A549 (cell line): ENCODE data around the gene TRAFD1. TPM values are rescaled to one million over a fixed set of nuclear protein-coding genes. Genes with fewer than 3 reads are reported as not detected.

Experiments
- ATAC-seq, 2 experiments: fragments of 200-7000 bp in 1 of 2; fragments of >200 bp in 1 of 2; cut with Nextera tagmentation in 1 of 2; cut with Tn5 transposase in 1 of 2; 3 replicates each; pipeline versions ENCODE4 v1.8.0 to v1.9.1; 2018 to 2020; ENCODE audit warnings: mild to moderate bottlenecking in 1 of 2, moderate library complexity in 1 of 2
- CTCF ChIA-PET: fragments of 300-600 bp; sonication (Branson Sonifier 250); formaldehyde crosslinking; extraction: SDS; loops from one replicate; lab custom pipeline; 2021; ENCODE audit warnings: antibody characterized with exemption, inconsistent platforms; lab: Yijun Ruan, JAX
- POLR2A ChIA-PET: fragments of 350-600 bp; formaldehyde crosslinking; extraction: SDS; loops from one replicate; lab custom pipeline; 2021; ENCODE audit warnings: antibody characterized with exemption, inconsistent platforms; lab: Yijun Ruan, JAX
- DNase-seq, 2 experiments: peaks; one replicate each; pipeline versions ENCODE4 v3.0.0 to v3.0.0-alpha.2; 2011 to 2016; ENCODE audit warnings: low read depth in 1 of 2, low spot score in 1 of 2
- FAIRE-seq: peaks from 2 replicates; lab custom pipeline; 2011; peaks lifted over from hg19 to GRCh38; lab: Jason Lieb, UNC
- H3K27ac ChIP-seq, 2 experiments: fragments of >200 bp; sonication (Bioruptor Twin); formaldehyde crosslinking; 3 replicates each; pipeline ENCODE4 v1.5.1; 2016 to 2017
- H3K4me1 ChIP-seq: fragments of >200 bp; sonication (Bioruptor Twin); formaldehyde crosslinking; 3 replicates; pipeline ENCODE4 v1.6.1; 2016
- H3K4me2 ChIP-seq: fragments of >200 bp; sonication (Bioruptor Twin); formaldehyde crosslinking; 3 replicates; pipeline ENCODE4 v1.6.1; 2016
- H3K4me3 ChIP-seq: fragments of >200 bp; sonication (Bioruptor Twin); formaldehyde crosslinking; 3 replicates; pipeline ENCODE4 v1.5.1; 2016
- H3K9me3 ChIP-seq: fragments of >200 bp; sonication (Bioruptor Twin); formaldehyde crosslinking; 3 replicates; pipeline ENCODE4 v1.6.1; 2016
- BHLHE40 ChIP-seq: IDR thresholded peaks from 2 replicates; pipeline ENCODE4 v1.6.1; 2012; ENCODE audit warnings: low read depth, low read length, inconsistent platforms
- CBX2 ChIP-seq: fragments of 200-600 bp; sonication (generic); IDR thresholded peaks from 2 replicates; pipeline ENCODE4 v1.6.1; 2016; ENCODE audit warnings: low read depth, mild to moderate bottlenecking, borderline replicate concordance
- CEBPB ChIP-seq, 2 experiments: fragments of >200 bp in 1 of 2; sonication (Bioruptor Twin) in 1 of 2; formaldehyde crosslinking in 1 of 2; IDR thresholded peaks; 2 replicates each; pipeline ENCODE4 v1.6.1; 2012 to 2016
- CHD4 ChIP-seq: fragments of 200-600 bp; sonication (generic); IDR thresholded peaks from 2 replicates; pipeline ENCODE4 v1.6.1; 2016; ENCODE audit warnings: antibody characterized with exemption, mild to moderate bottlenecking, borderline replicate concordance
- EHF ChIP-seq: fragments of 250-450 bp; sonication (Bioruptor Pico); IDR thresholded peaks from 2 replicates; pipeline ENCODE4 v1.5.0; 2020; ENCODE audit warnings: mild to moderate bottlenecking
- FOSB ChIP-seq: fragments of 250-450 bp; sonication (Bioruptor Pico); IDR thresholded peaks from 2 replicates; pipeline ENCODE4 v1.5.0; 2020; ENCODE audit warnings: mild to moderate bottlenecking, moderate library complexity
- GATA3 ChIP-seq: IDR thresholded peaks from 2 replicates; pipeline ENCODE4 v1.6.1; 2012; ENCODE audit warnings: borderline replicate concordance
- HOXA7 ChIP-seq: fragments of 250-450 bp; sonication (Bioruptor Pico); IDR thresholded peaks from 2 replicates; pipeline ENCODE4 v1.5.0; 2020; ENCODE audit warnings: mild to moderate bottlenecking, moderate library complexity
- HOXB13 ChIP-seq: fragments of 250-450 bp; sonication (Bioruptor Pico); IDR thresholded peaks from 2 replicates; pipeline ENCODE4 v1.5.0; 2020; ENCODE audit warnings: low read depth, mild to moderate bottlenecking, moderate library complexity
- HOXB5 ChIP-seq: fragments of 250-450 bp; sonication (Bioruptor Pico); IDR thresholded peaks from 2 replicates; pipeline ENCODE4 v1.5.0; 2020; ENCODE audit warnings: mild to moderate bottlenecking, moderate library complexity
- JUN ChIP-seq, 2 experiments: fragments of >200 bp; sonication (Bioruptor Twin); formaldehyde crosslinking; IDR thresholded peaks; 2 replicates in 1 of 2; 3 replicates in 1 of 2; pipeline ENCODE4 v1.6.1; 2016 to 2017
- KDM5A ChIP-seq: fragments of 200-600 bp; sonication (generic); IDR thresholded peaks from 2 replicates; pipeline ENCODE4 v1.6.1; 2016; ENCODE audit warnings: antibody characterized with exemption, mild to moderate bottlenecking
- MYC ChIP-seq: IDR thresholded peaks from 2 replicates; pipeline ENCODE4 v1.6.1; 2012; ENCODE audit warnings: mild to moderate bottlenecking, inconsistent platforms, low read length, improper control_type of control experiment, borderline replicate concordance
- NPAS2 ChIP-seq: fragments of 250-450 bp; sonication (Bioruptor Pico); IDR thresholded peaks from 2 replicates; pipeline ENCODE4 v1.8.0; 2022; ENCODE audit warnings: mild to moderate bottlenecking, moderate library complexity, borderline replicate concordance
- PHF8 ChIP-seq: fragments of 200-600 bp; sonication (generic); IDR thresholded peaks from 2 replicates; pipeline ENCODE4 v1.6.1; 2016; ENCODE audit warnings: low read depth, mild to moderate bottlenecking, antibody characterized with exemption, moderate library complexity, borderline replicate concordance
- POLR2A ChIP-seq: IDR thresholded peaks from 2 replicates; pipeline ENCODE4 v1.6.1; 2012; ENCODE audit warnings: mild to moderate bottlenecking, low read length
- RAD21 ChIP-seq, 2 experiments: fragments of >200 bp in 1 of 2; sonication (Bioruptor Twin) in 1 of 2; formaldehyde crosslinking in 1 of 2; IDR thresholded peaks in 1 of 2; conservative IDR thresholded peaks in 1 of 2; 2 replicates in 1 of 2; 3 replicates in 1 of 2; pipeline ENCODE4 v1.6.1; 2012 to 2018; ENCODE audit warnings: inconsistent platforms in 1 of 2
- RNF2 ChIP-seq: fragments of 200-600 bp; sonication (generic); IDR thresholded peaks from 2 replicates; pipeline ENCODE4 v1.6.1; 2016; ENCODE audit warnings: low read depth, mild to moderate bottlenecking, antibody characterized with exemption, moderate library complexity, borderline replicate concordance
- SREBF2 ChIP-seq: fragments of 450-650 bp; IDR thresholded peaks from 2 replicates; pipeline ENCODE4 v1.6.1; 2014; ENCODE audit warnings: mild to moderate bottlenecking, moderate library complexity
- ZC3H11A ChIP-seq: fragments of 450-650 bp; IDR thresholded peaks from 2 replicates; pipeline ENCODE4 v1.6.1; 2014; ENCODE audit warnings: antibody characterized with exemption, mild to moderate bottlenecking
- WGBS: methylation state at CpG from one replicate; pipeline ENCODE4 v1.1.6; 2017; ENCODE audit errors: missing lambda C conversion rate; 5-methylcytosine and 5-hydroxymethylcytosine counted together
- polyA plus RNA-seq, 4 experiments: library from polyadenylated mRNA; depleted of rRNA in 3 of 4; stranded (reverse); fragments of >200 nt; fragmentation: RNase III in 1 of 4; extraction: RNeasy Plus Mini Kit Qiagen cat#74134 plus additional on column Dnase treatment in 1 of 4; gene quantifications; 2 replicates in 3 of 4; 3 replicates in 1 of 4; pipeline ENCODE4 v1.2.3, GENCODE V29; 2011 to 2017
- TF ChIP-seq, protein P1 (sequence below): IDR thresholded peaks from 2 replicates; pipeline ENCODE4 v1.6.1; 2012
- TF ChIP-seq, protein P2 (sequence below): fragments of >200 bp; sonication (Bioruptor Twin); formaldehyde crosslinking; IDR thresholded peaks from 3 replicates; pipeline ENCODE4 v1.5.1; 2016
- TF ChIP-seq, protein P3 (sequence below): IDR thresholded peaks from 2 replicates; pipeline ENCODE4 v1.6.1; 2012; ENCODE audit warnings: low read depth, borderline replicate concordance
- TF ChIP-seq, protein P4 (sequence below): fragments of >200 bp; sonication (Bioruptor Twin); formaldehyde crosslinking; IDR thresholded peaks from 2 replicates; pipeline ENCODE4 v1.6.1; 2016
- TF ChIP-seq, protein P5 (sequence below): fragments of 250-450 bp; sonication (Bioruptor Pico); IDR thresholded peaks from 2 replicates; pipeline ENCODE4 v1.5.0; 2020; ENCODE audit warnings: low read depth, mild to moderate bottlenecking, moderate library complexity
- TF ChIP-seq, protein P6 (sequence below): fragments of 150-350 bp; IDR thresholded peaks from 2 replicates; pipeline ENCODE4 v1.6.1; 2014; ENCODE audit warnings: low read depth, mild to moderate bottlenecking, low read length

Gene TRAFD1
- polyA plus RNA-seq, 2 of the 4 experiments (the other 2 are of a cell fraction): 23.3 to 41.1 TPM

DNA sequence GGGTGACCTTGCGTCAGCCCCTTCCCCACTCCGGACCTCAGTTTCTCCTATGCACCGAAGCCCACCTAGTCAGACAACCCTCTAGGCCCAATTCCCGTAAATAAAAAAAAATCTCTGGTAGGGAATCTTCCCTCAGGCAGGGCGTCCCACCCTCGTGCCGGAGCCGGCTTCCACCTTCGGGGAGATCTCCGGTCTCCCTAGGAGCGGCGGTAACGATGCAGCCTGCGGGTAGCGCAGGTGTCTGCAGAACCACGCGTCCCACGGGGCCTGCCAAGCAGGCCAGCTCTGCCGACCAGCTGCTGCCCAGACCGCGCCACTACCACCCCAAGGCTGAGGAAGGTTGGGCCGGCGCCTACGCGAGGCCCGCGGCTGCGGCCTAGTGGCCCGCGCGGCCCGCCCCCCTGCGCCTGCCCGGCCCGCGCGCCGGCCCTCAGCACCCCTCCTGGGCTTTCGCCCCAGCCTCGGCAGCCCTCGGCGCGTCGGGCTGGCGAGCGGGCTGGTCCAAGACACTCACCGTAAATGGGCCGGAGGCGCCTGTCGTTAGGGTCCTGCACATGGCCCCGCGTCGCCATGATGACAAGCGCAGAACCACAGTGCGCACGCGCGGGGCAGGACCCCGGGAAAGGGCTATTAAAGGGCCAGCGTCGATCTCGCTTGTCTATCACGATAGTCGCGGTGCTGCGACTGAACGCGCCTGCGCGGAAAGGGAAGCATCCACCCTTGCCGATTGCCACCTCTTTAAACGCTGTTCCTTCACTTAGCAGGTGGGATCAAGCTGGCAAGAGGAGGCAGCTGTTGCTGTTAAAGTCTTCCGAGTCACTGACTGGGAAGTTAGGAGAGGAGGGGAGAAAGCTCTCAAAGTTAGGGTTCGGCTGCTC is 16.9 kb upstream of the TRAFD1 start, which contains the start of gene NAA25:
Gene NAA25 (minus strand): TSS at position 582 of the 878 bp plus-strand sequence. CDS start 10 bp downstream, at position 572.
- TF ChIP-seq NPAS2 (CRISPR knock-in tag) (no peak), RNF2 (no peak), HOXB5 (CRISPR knock-in tag) (0 out of 2 replicates have a peak, but pooled peaks have one; percentile 82), FOSB (CRISPR knock-in tag) (no peak), JUN (IDR thresholded peaks at IDR 0.05) (peak; percentile 69 to 89; a peak in 4 of 5 replicates), SREBF2 (no peak), EHF (CRISPR knock-in tag) (peak; percentile 68; the same call in 1 of the 2 replicates), KDM5A (no peak), BHLHE40 (no peak), POLR2A (peak; percentile 70), HOXB13 (CRISPR knock-in tag) (0 out of 2 replicates have a peak, but pooled peaks have one; percentile 68), HOXA7 (CRISPR knock-in tag) (no peak), CHD4 (no peak), RAD21 (conservative IDR thresholded peaks at IDR 0.05 in 1 of 2, IDR thresholded peaks at IDR 0.05 in 1 of 2) (no peak), MYC (peak; percentile 89), PHF8 (peak; percentile 81), CBX2 (peak; percentile 96), ZC3H11A (no peak), GATA3 (no peak), CEBPB (IDR thresholded peaks at IDR 0.05) (no peak)
- TF ChIP-seq, protein P1, sequence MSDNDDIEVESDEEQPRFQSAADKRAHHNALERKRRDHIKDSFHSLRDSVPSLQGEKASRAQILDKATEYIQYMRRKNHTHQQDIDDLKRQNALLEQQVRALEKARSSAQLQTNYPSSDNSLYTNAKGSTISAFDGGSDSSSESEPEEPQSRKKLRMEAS: peak; percentile 97
- TF ChIP-seq, protein P2, sequence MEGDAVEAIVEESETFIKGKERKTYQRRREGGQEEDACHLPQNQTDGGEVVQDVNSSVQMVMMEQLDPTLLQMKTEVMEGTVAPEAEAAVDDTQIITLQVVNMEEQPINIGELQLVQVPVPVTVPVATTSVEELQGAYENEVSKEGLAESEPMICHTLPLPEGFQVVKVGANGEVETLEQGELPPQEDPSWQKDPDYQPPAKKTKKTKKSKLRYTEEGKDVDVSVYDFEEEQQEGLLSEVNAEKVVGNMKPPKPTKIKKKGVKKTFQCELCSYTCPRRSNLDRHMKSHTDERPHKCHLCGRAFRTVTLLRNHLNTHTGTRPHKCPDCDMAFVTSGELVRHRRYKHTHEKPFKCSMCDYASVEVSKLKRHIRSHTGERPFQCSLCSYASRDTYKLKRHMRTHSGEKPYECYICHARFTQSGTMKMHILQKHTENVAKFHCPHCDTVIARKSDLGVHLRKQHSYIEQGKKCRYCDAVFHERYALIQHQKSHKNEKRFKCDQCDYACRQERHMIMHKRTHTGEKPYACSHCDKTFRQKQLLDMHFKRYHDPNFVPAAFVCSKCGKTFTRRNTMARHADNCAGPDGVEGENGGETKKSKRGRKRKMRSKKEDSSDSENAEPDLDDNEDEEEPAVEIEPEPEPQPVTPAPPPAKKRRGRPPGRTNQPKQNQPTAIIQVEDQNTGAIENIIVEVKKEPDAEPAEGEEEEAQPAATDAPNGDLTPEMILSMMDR: no peak
- TF ChIP-seq, protein P3, sequence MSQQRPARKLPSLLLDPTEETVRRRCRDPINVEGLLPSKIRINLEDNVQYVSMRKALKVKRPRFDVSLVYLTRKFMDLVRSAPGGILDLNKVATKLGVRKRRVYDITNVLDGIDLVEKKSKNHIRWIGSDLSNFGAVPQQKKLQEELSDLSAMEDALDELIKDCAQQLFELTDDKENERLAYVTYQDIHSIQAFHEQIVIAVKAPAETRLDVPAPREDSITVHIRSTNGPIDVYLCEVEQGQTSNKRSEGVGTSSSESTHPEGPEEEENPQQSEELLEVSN: 0 out of 2 replicates have a peak, but pooled peaks have one; percentile 58
- TF ChIP-seq, protein P4, sequence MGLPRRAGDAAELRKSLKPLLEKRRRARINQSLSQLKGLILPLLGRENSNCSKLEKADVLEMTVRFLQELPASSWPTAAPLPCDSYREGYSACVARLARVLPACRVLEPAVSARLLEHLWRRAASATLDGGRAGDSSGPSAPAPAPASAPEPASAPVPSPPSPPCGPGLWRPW: no peak
- TF ChIP-seq, protein P5, sequence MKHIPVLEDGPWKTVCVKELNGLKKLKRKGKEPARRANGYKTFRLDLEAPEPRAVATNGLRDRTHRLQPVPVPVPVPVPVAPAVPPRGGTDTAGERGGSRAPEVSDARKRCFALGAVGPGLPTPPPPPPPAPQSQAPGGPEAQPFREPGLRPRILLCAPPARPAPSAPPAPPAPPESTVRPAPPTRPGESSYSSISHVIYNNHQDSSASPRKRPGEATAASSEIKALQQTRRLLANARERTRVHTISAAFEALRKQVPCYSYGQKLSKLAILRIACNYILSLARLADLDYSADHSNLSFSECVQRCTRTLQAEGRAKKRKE (CRISPR knock-in tag): peak; percentile 70; the same call in 1 of the 2 replicates
- TF ChIP-seq, protein P6, sequence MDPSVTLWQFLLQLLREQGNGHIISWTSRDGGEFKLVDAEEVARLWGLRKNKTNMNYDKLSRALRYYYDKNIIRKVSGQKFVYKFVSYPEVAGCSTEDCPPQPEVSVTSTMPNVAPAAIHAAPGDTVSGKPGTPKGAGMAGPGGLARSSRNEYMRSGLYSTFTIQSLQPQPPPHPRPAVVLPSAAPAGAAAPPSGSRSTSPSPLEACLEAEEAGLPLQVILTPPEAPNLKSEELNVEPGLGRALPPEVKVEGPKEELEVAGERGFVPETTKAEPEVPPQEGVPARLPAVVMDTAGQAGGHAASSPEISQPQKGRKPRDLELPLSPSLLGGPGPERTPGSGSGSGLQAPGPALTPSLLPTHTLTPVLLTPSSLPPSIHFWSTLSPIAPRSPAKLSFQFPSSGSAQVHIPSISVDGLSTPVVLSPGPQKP: no peak
- Histone ChIP-seq H3K4me2 (peak within 1 kb of the TSS; percentile 96), H3K9me3 (no peaks in the 10 kb centered on the region), H3K4me3 (peak within 1 kb of the TSS; percentile 91), H3K4me1 (peaks cover 66% of the 10 kb centered on the region), H3K27ac (peak within 1 kb of the TSS; percentile 89 to 98)
- ChIA-PET CTCF (interaction anchor here (0.7 to 1.5 kb wide), 8 partner anchors 10 to 302 kb away, joined by 3 to 4 read pairs (median 3); partner anchors contain the start of genes ERP29, TMEM116 and TRAFD1), POLR2A (interaction anchor here (0.7 to 2.8 kb wide), 9 partner anchors 10 to 293 kb away, joined by 3 to 16 read pairs (median 4); partner anchors contain the start of genes ERP29, TMEM116 and TRAFD1)
- FAIRE-seq (no peak), DNase-seq (peak; percentile 84 to 93), ATAC-seq (peak; percentile 81 to 85)
- WGBS: 1% methylated on average over 25 of the region's 74 CpGs
